Esophagus (tissue), 2 donors: ENCODE measurements around the gene ELMO1. TPM values are rescaled to one million over a fixed set of nuclear protein-coding genes. Genes with fewer than 3 reads are reported as not detected.

Experiments
- H3K27ac ChIP-seq, 2 donors: one replicate each; pipeline ENCODE4 v1.5.1; 2013; ENCODE audit warnings: low read depth in 2 of 2, mild to moderate bottlenecking in 2 of 2, inconsistent platforms in 1 of 2, low read length in 1 of 2, moderate library complexity in 1 of 2
- H3K27me3 ChIP-seq, 2 donors: one replicate each; pipeline ENCODE4 v1.6.1; 2013; ENCODE audit warnings: low read length in 2 of 2, control low read depth in 1 of 2, mild to moderate bottlenecking in 1 of 2; ENCODE audit not compliant: insufficient read depth in 2 of 2, control insufficient read depth in 1 of 2
- H3K36me3 ChIP-seq, 2 donors: one replicate each; pipeline ENCODE4 v1.6.1; 2013; ENCODE audit warnings: low read length in 1 of 2; ENCODE audit not compliant: control insufficient read depth in 2 of 2, insufficient read depth in 2 of 2
- H3K4me1 ChIP-seq, 2 donors: one replicate each; pipeline ENCODE4 v1.6.1; 2013; ENCODE audit warnings: low read length in 1 of 2; ENCODE audit not compliant: control insufficient read depth in 2 of 2, insufficient read depth in 2 of 2
- H3K4me3 ChIP-seq, 2 donors: one replicate each; pipeline ENCODE4 v1.5.1; 2013; ENCODE audit warnings: low read length in 2 of 2, mild to moderate bottlenecking in 2 of 2, low read depth in 1 of 2, moderate library complexity in 1 of 2
- H3K9me3 ChIP-seq, 2 donors: one replicate each; pipeline ENCODE4 v1.6.1; 2013; ENCODE audit warnings: mild to moderate bottlenecking in 2 of 2, low read depth in 1 of 2, low read length in 1 of 2, moderate library complexity in 1 of 2; ENCODE audit not compliant: control insufficient read depth in 2 of 2, insufficient read depth in 1 of 2
- WGBS, 2 donors: extraction: QIAGEN DNeasy Blood & Tissue Kit; methylation state at CpG; one replicate each; pipeline ENCODE4 v1.1.7; 2013; 5-methylcytosine and 5-hydroxymethylcytosine counted together
- polyA plus RNA-seq, 2 donors: library from polyadenylated mRNA; stranded (reverse); fragments of 200-250 nt; gene quantifications; one replicate each; pipeline ENCODE4 v1.2.3, GENCODE V29; 2013
- donor health status: healthy with polysubstance abuse.
- donor health status: Bipolar disorder and iron deficiency.

The ELMO1 gene
- polyA plus RNA-seq, 2 donors = 1.5 to 2.9 TPM

DNA sequence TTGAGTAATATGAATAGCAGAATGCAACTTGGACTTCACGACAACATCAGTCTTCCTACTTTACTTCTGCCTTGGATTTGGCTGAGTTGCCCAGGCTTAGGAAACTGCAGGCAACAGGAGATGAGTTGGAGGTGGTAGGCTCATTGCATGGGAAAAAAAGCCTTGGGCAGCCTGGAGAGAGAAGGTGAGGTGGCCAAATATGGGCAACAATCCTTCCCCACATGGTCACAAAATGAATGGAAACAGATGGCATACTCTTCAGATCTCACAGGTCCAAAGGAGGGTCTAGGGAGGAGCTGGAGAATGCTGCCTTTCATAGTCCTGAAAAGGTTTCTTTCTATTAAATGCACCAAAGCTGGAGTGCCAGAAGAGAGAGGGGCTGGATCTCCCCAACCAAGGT, 595.7 kb downstream of the ELMO1 start:
- Histone ChIP-seq H3K36me3 (peaks cover 0 to 2% of the 10 kb centered on the region in 2 donors), H3K27me3 (no peaks in the 10 kb centered on the region), H3K27ac (no peak overlapping the region), H3K9me3 (no peaks in the 10 kb centered on the region), H3K4me3 (no peak overlapping the region), H3K4me1 (peaks cover 0 to 3% of the 10 kb centered on the region in 2 donors)
- 87 to 88% methylated on average over 1 of the region's 1 CpG for WGBS, 2 donors

DNA sequence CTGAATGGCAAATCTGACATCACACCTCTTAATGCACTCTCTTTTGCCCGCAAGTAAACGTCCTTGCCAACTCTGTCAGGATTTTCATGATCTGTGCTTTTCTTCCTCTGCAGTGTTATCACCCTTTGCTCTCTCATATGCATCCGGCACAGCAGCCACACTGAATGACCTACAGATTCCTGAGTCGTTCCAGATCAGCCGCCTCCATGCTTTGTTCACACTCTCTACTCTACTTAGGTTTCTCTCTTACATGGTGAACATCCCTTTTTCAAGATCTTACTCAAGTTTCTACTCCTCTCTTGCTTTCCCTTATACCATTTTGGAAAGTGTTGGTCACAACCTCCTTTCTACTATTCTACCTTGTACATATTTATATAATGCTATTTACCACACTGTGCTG, 596.6 kb downstream of the ELMO1 start:
- Histone ChIP-seq H3K27me3 (no peaks in the 10 kb centered on the region), H3K4me3 (no peak overlapping the region), H3K4me1 (peaks cover 0 to 3% of the 10 kb centered on the region in 2 donors), H3K9me3 (no peaks in the 10 kb centered on the region), H3K27ac (no peak overlapping the region), H3K36me3 (no peaks in the 10 kb centered on the region)
- WGBS, 2 donors = 73 to 79% methylated on average over 5 of the region's 5 CpGs

DNA sequence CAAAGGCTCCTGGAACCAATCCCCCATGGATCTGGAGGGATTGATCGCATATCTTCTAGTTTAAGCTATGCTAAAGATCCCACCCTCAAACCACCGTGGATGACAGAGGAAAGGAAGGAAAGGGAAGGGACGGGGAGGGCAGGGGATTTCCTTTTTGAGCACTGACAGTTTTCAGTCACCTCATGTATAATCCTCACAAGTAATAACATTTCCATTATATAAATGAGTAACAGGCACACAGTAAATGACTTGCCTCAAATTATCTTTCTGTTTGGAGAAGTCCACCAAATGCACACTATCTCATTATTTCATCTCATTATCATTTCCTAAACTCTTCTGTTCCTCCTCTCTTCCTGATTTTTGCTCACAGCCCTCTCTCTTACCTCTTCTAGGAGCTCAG, 597.3 kb downstream of the ELMO1 start:
- 71 to 79% methylated on average over 3 of the region's 3 CpGs for WGBS, 2 donors
- H3K36me3 ChIP-seq = no peaks in the 10 kb centered on the region
- no peak overlapping the region for H3K27ac ChIP-seq
- H3K27me3 ChIP-seq = no peaks in the 10 kb centered on the region
- H3K9me3 ChIP-seq = no peaks in the 10 kb centered on the region
- no peak overlapping the region for H3K4me3 ChIP-seq
- peaks cover 0 to 3% of the 10 kb centered on the region in 2 donors for H3K4me1 ChIP-seq

DNA sequence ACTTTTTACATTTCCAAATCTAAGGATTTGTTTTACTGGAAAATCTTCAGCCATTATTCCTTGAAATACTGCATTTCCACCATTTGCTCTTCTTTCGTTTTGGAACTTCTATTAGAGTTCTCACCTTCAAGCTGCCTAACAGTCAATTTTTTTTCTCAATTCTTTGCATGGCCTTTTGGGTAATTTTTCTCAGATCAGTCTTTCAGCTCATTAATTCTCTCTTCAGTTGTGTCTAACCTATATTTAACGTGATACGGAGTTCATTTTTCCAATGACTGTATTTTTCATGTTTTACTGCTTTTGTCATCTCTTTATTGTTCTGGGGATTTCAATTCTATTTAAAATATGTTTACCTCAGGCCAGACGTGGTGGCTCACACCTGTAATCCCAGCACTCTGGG, 600.7 kb downstream of the ELMO1 start:
- no peak overlapping the region for H3K27ac ChIP-seq
- no peaks in the 10 kb centered on the region for H3K9me3 ChIP-seq
- WGBS, 2 donors = 90 to 91% methylated on average over 4 of the region's 4 CpGs
- H3K4me3 ChIP-seq = no peak overlapping the region
- H3K4me1 ChIP-seq = no peaks in the 10 kb centered on the region
- H3K27me3 ChIP-seq = no peaks in the 10 kb centered on the region
- H3K36me3 ChIP-seq = no peaks in the 10 kb centered on the region

DNA sequence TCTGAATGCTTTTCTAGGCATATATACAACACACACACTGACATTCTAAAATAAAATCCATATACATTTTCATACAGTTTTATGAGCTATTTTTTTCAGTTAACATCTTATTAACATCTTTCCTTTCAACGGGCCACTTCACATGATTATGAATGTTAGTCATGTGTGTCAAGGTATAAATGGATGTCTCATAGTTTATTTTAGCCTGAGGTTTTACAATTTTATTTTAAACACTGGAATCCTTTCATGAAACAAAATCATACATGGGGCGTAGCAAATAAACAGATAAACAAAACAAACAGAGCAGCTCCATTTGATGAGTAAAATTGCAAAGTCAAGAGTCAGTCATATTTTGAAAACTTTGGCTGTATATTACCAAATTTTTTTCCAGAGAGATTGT, 604.3 kb downstream of the ELMO1 start:
- WGBS, 2 donors = 61 to 70% methylated on average over 2 of the region's 2 CpGs
- H3K4me1 ChIP-seq = no peaks in the 10 kb centered on the region
- H3K36me3 ChIP-seq = no peaks in the 10 kb centered on the region
- no peak overlapping the region for H3K4me3 ChIP-seq
- no peaks in the 10 kb centered on the region for H3K27me3 ChIP-seq
- no peaks in the 10 kb centered on the region for H3K9me3 ChIP-seq
- H3K27ac ChIP-seq = no peak overlapping the region

DNA sequence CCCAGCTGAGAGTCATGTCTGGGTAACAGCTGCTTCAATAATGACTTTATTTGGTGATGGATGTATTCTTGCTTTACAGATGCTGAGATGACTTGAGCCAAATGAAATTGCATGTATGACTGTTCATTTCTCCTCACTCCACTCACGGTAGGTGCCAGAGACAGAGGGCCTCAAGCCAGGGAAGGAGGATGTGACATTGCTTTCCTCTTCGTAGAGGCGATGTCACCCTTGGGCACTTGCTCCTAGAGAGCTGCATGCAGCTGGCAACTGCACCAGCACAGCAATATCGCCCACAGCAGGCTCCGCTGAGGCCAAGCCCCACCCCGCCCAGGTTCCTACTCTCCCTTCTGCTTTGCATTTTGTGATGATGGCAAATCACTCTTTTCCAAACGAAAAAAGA, 607.8 kb downstream of the ELMO1 start:
- WGBS, 2 donors = 62 to 80% methylated on average over 7 of the region's 7 CpGs
- H3K9me3 ChIP-seq = no peaks in the 10 kb centered on the region

DNA sequence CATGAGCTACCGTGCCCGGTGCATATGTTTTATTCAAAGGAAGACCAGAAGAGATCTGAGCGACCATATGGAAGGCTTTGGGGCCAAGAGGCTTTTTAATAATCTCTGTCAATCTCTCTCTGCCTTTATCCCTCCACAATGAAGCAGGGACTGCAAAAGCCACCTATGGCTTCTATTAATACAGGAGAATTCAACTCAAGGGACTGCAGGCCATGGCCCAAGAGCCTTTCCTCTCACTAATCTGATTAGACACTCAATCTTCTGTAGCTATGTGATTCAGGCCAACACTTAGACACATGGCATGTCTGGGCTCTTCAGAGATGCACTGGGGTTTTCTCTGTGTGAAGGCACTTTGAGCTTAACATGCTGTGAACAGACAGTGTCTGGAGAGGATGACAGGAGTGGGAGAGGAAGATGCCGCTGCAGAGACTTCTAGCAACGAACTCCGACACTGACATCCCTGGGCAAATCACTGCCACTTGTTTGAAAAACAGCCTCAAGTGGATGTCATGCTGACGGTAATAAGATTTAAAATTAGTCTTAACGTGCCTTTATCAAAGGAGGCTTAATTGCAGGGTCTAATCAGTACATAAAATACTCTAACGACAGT, 609.9 kb downstream of the ELMO1 start:
- Histone ChIP-seq H3K9me3 (no peaks in the 10 kb centered on the region), H3K36me3 (no peaks in the 10 kb centered on the region), H3K4me3 (no peak overlapping the region), H3K27ac (no peak overlapping the region), H3K27me3 (no peaks in the 10 kb centered on the region), H3K4me1 (no peaks in the 10 kb centered on the region)
- 86 to 87% methylated on average over 9 of the region's 9 CpGs for WGBS, 2 donors

More for the DNA sequence above, 607.8 kb downstream of the ELMO1 start:
- no peaks in the 10 kb centered on the region for H3K27me3 ChIP-seq
- H3K36me3 ChIP-seq = no peaks in the 10 kb centered on the region
- H3K4me3 ChIP-seq = no peak overlapping the region
- H3K27ac ChIP-seq = no peak overlapping the region
- H3K4me1 ChIP-seq = no peaks in the 10 kb centered on the region

DNA sequence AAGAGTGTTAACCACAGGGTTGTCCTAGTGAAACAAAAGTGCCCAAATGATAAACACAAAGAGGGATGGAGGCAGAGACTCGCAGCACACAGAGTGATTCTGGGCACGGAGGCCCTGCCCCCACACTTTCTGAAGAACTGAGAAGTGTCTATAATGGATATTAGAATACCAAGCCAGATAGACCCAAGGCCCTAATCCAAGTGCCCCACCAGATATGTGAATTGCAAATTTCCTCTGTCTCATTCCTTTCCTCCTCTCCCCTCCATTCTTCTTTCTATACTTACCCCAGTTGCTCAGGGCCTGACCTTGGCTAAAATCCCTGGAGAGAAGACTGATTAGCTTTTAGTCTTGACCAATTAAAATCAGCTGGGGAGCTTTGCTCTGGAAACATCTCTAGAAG, 617.6 kb downstream of the ELMO1 start:
- no peaks in the 10 kb centered on the region for H3K4me1 ChIP-seq
- 92 to 97% methylated on average over 2 of the region's 2 CpGs for WGBS, 2 donors
- no peaks in the 10 kb centered on the region for H3K27me3 ChIP-seq
- H3K4me3 ChIP-seq = no peak overlapping the region
- H3K27ac ChIP-seq = no peak overlapping the region
- peaks cover 0 to 3% of the 10 kb centered on the region in 2 donors for H3K9me3 ChIP-seq
- H3K36me3 ChIP-seq = no peaks in the 10 kb centered on the region

DNA sequence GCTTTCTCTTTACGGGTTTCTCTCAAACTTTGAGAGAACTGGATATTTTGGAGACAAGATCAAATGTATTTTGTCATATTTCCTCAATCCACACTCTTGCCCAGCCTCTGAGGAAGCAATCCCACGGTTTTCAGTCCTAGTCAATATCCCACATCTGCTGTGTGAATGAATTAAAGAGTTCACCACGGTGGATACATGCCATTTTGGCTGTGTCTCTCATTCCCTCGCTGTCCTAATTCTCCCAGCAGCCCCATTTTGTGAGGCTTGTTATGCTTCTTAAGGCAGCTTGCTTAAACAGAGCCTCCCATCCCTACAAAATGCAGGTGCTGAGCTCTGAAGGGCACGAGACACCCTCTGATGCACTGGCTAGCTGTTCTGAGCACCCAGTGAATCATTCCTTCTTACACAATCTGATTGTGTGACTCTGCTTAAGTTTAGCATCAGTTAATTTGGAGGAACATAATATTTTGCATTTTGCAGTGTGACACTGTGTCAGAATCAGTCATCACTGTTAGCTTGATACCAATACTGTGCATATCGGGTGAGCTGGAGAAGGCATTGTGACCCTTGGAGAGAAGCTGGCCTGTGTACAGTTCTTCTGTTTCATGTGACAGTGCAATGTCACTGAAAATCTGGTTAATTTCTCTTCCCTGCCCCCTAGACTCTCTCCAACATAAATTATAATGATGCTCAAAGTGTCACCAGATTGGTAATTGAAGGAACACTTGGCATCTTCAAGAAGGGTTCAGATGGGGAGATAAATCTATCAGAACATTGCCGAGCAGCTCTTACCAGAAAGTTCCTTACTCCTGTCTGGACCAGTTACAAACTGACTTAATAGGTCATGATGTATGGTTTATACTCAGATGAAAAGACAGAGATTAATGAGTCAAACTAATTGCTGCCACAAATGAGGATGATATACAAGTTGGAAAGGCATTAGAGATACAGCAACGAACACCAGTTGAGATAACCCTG, 620.6 kb downstream of the ELMO1 start:
- no peaks in the 10 kb centered on the region for H3K4me1 ChIP-seq
- H3K4me3 ChIP-seq = no peak overlapping the region
- no peak overlapping the region for H3K27ac ChIP-seq
- no peaks in the 10 kb centered on the region for H3K36me3 ChIP-seq
- H3K27me3 ChIP-seq = no peaks in the 10 kb centered on the region
- H3K9me3 ChIP-seq = peaks cover 0 to 3% of the 10 kb centered on the region in 2 donors
- 77 to 82% methylated on average over 8 of the region's 8 CpGs for WGBS, 2 donors
